Neuronal stem cell (in vitro differentiated cells): ENCODE results near the gene TNP2.
A peak's percentile ranks its signal among the peaks of the same experiment; 100 is the strongest.

Source experiments
- DNase-seq: peaks from one replicate; pipeline ENCODE4 v3.0.0-alpha.2; 2013; ENCODE audit warnings: low spot score
- H2AFZ ChIP-seq: one replicate; pipeline ENCODE4 v1.6.1; 2013; ENCODE audit warnings: mild to moderate bottlenecking, low read length, inconsistent platforms
- H2AK5ac ChIP-seq: 2 replicates; pipeline ENCODE4 v1.6.1; 2013; ENCODE audit warnings: low read depth, mild to moderate bottlenecking, inconsistent platforms, low read length, moderate library complexity, mixed read lengths
- H2BK120ac ChIP-seq: 2 replicates; pipeline ENCODE4 v1.6.1; 2013; ENCODE audit warnings: low read depth, mild to moderate bottlenecking, inconsistent platforms, low read length, moderate library complexity, mixed read lengths
- H2BK12ac ChIP-seq: one replicate; pipeline ENCODE4 v1.6.1; 2013; ENCODE audit warnings: low read length, inconsistent platforms
- H2BK15ac ChIP-seq: 2 replicates; pipeline ENCODE4 v1.6.1; 2013; ENCODE audit warnings: mild to moderate bottlenecking, low read length, inconsistent platforms, mixed read lengths
- H2BK5ac ChIP-seq: one replicate; pipeline ENCODE4 v1.6.1; 2013; ENCODE audit warnings: inconsistent platforms, mild to moderate bottlenecking, low read length, moderate library complexity
- H3K14ac ChIP-seq: one replicate; pipeline ENCODE4 v1.6.1; 2013; ENCODE audit warnings: low read length, inconsistent platforms
- H3K18ac ChIP-seq: 2 replicates; pipeline ENCODE4 v1.6.1; 2013; ENCODE audit warnings: low read length, inconsistent platforms
- H3K23ac ChIP-seq: 2 replicates; pipeline ENCODE4 v1.6.1; 2013; ENCODE audit warnings: low read depth, mild to moderate bottlenecking, mixed read lengths, low read length, inconsistent platforms; ENCODE audit not compliant: poor library complexity
- H3K27ac ChIP-seq: replicated peaks from 3 replicates; pipeline ENCODE4 v1.5.1; 2013; ENCODE audit warnings: low read length, inconsistent platforms
- H3K27me3 ChIP-seq, 3 experiments: 2 replicates each; pipeline ENCODE4 v1.6.1; 2013; ENCODE audit warnings: low read length in 3 of 3, mild to moderate bottlenecking in 2 of 3, inconsistent platforms in 1 of 3, low read depth in 1 of 3, mixed read lengths in 1 of 3, moderate library complexity in 1 of 3; ENCODE audit not compliant: control insufficient read depth in 3 of 3, insufficient read depth in 3 of 3
- H3K36me3 ChIP-seq, 2 donors: replicated peaks in 1 of 2; 2 replicates each; pipeline ENCODE4 v1.6.1; 2013; ENCODE audit warnings: low read length in 2 of 2; ENCODE audit not compliant: control insufficient read depth in 2 of 2, insufficient read depth in 2 of 2
- H3K4ac ChIP-seq: 2 replicates; pipeline ENCODE4 v1.6.1; 2013; ENCODE audit warnings: inconsistent platforms, mild to moderate bottlenecking, low read length, moderate library complexity
- H3K4me1 ChIP-seq, 2 donors: 1 replicate in 1 of 2; 2 replicates in 1 of 2; pipeline ENCODE4 v1.6.1; 2013; ENCODE audit warnings: low read length in 2 of 2, low read depth in 1 of 2; ENCODE audit not compliant: control insufficient read depth in 2 of 2, insufficient read depth in 1 of 2
- H3K4me2 ChIP-seq: one replicate; pipeline ENCODE4 v1.6.1; 2013; ENCODE audit warnings: mild to moderate bottlenecking, low read length, inconsistent platforms; ENCODE audit not compliant: insufficient read depth, poor library complexity, severe bottlenecking
- H3K4me3 ChIP-seq, 2 donors: 2 replicates each; pipeline ENCODE4 v1.5.1; 2013; ENCODE audit warnings: low read length in 2 of 2, mild to moderate bottlenecking in 2 of 2, inconsistent platforms in 1 of 2, moderate library complexity in 1 of 2
- H3K79me1 ChIP-seq: one replicate; pipeline ENCODE4 v1.6.1; 2013; ENCODE audit warnings: low read depth, mild to moderate bottlenecking, inconsistent platforms, low read length, moderate library complexity
- H3K9ac ChIP-seq: one replicate; pipeline ENCODE4 v1.6.1; 2013; ENCODE audit warnings: mild to moderate bottlenecking, low read depth, low read length, inconsistent platforms; ENCODE audit not compliant: poor library complexity
- H3K9me3 ChIP-seq, 2 donors: replicated peaks in 1 of 2; 2 replicates each; pipeline versions ENCODE3 to v1.6.1; 2013; ENCODE audit warnings: low read length in 2 of 2, mild to moderate bottlenecking in 2 of 2, inconsistent platforms in 1 of 2, low read depth in 1 of 2, mixed read lengths in 1 of 2, moderate library complexity in 1 of 2; ENCODE audit not compliant: control insufficient read depth in 2 of 2, insufficient read depth in 1 of 2
- H4K8ac ChIP-seq: one replicate; pipeline ENCODE4 v1.6.1; 2013; ENCODE audit warnings: low read depth, mild to moderate bottlenecking, inconsistent platforms, low read length, moderate library complexity
- H4K91ac ChIP-seq: one replicate; pipeline ENCODE4 v1.6.1; 2013; ENCODE audit warnings: low read length, low read depth, mild to moderate bottlenecking, inconsistent platforms; ENCODE audit not compliant: poor library complexity
- WGBS, 2 donors: extraction: QIAGEN DNeasy Blood & Tissue Kit; methylation state at CpG; one replicate each; pipeline ENCODE4 v1.1.7; 2013; ENCODE audit warnings: missing lambda C conversion rate in 2 of 2, mixed read lengths in 1 of 2; ENCODE audit not compliant: insufficient read length in 2 of 2, insufficient replicate concordance in 1 of 2; ENCODE audit errors: extremely low coverage in 2 of 2; 5-methylcytosine and 5-hydroxymethylcytosine counted together

Gene TNP2

DNA sequence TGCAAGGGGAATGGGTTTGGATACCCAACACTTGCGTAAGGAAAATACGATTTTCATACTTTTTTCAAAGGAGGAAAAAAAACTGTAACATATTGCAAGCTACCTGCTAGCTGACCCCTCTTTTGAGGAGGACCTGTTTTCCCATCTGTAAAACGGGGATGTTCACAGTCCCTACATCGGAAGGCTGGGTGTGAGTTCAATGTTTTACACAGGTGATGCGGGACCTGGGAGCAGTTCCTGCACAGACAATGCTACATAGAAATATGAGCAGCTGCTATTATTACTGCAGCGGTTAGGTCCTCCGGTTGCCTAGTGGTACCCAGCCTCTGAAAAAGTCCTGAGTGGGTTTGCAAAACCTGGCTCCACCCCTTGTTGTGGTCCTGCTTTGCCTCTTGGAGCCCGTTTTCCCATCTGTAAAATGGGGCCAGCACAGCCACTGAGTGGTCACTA lies 16.6 kb downstream of the TNP2 start:
- no peak overlapping the region for H2BK15ac ChIP-seq
- H4K91ac ChIP-seq: no peak overlapping the region
- H3K23ac ChIP-seq: peak overlapping the region; percentile 29
- H2BK120ac ChIP-seq: no peak overlapping the region
- no peak overlapping the region for H2AK5ac ChIP-seq
- no peak overlapping the region for H3K14ac ChIP-seq
- no peaks in the 10 kb centered on the region for H3K9me3 ChIP-seq
- H3K4me3 ChIP-seq: no peak overlapping the region
- peaks cover 0 to 18% (median 0%) of the 10 kb centered on the region in 3 experiments for H3K27me3 ChIP-seq
- no CpG with 5 or more reads among the region's 8 CpGs for WGBS, 2 donors
- no peak overlapping the region for H3K4ac ChIP-seq
- H3K9ac ChIP-seq: no peak overlapping the region
- no peak overlapping the region for H2AFZ ChIP-seq
- no peak overlapping the region for H3K27ac ChIP-seq
- H3K4me1 ChIP-seq: peaks cover 7 to 8% of the 10 kb centered on the region in 2 donors
- H2BK5ac ChIP-seq: no peak overlapping the region
- H3K79me1 ChIP-seq: no peaks in the 10 kb centered on the region
- no peak overlapping the region for H2BK12ac ChIP-seq
- H3K36me3 ChIP-seq: peaks cover 0 to 18% of the 10 kb centered on the region in 2 donors
- DNase-seq: no peak
- no peak overlapping the region for H4K8ac ChIP-seq
- no peak overlapping the region for H3K18ac ChIP-seq
- no peak overlapping the region for H3K4me2 ChIP-seq

DNA sequence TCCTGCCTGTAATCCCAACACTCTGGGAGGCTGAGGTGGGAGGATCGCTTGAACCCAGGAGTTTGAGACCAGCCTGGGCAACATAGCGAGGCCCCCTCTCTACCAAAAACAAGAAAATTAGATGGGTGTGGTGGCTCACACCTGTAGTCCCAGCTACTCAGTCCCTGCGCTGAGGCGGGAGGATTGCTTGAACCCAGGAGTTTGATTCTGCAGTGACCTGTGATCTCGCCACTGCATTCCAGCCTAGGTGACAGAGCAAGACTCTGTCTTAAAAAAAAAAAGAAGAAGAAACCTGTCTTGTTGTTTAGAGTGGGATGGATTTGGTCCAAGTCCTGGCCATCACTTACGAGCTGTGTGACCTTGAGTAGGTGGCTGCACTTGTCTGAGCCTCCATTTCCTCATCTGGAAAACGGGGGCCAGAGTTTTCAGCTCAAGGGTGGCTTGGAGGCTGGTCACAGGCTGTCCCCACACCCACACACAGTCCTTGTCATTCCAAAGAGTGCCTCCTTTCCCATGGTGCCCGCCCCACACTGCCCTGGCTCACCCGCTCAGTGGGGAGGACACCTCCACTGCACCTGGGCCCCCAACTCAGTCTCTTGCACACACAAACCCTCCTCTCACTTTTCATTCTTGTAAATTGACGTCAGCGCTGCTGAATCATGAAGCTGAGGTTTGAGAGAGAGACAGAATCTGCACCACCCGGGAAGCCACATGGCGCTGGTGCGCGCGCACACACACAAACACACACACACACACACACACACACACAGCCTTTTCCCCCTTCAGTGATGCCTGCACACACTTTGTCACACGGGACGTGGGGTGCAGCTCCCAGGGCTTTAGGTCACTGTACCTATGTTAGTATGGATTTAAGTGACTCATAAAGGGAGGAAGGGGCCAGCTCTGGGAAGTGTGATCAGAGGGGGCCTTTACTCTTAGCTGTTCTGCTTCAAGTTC lies 17.3 kb downstream of the TNP2 start:
- no peak for DNase-seq
- H3K4me2 ChIP-seq: no peak overlapping the region
- peaks cover 0 to 18% of the 10 kb centered on the region in 2 donors for H3K36me3 ChIP-seq
- no CpG with 5 or more reads among the region's 18 CpGs for WGBS, 2 donors
- H3K4ac ChIP-seq: no peak overlapping the region
- no peak overlapping the region for H2BK5ac ChIP-seq
- no peak overlapping the region for H4K91ac ChIP-seq
- no peak overlapping the region for H2BK15ac ChIP-seq
- no peak overlapping the region for H3K14ac ChIP-seq
- H3K27ac ChIP-seq: no peak overlapping the region
- H3K9me3 ChIP-seq: no peaks in the 10 kb centered on the region
- no peak overlapping the region for H3K4me3 ChIP-seq
- peak overlapping the region; percentile 63 for H2AK5ac ChIP-seq
- H3K4me1 ChIP-seq: peaks cover 3 to 4% of the 10 kb centered on the region in 2 donors
- no peak overlapping the region for H3K9ac ChIP-seq
- H3K27me3 ChIP-seq: peaks cover 0 to 15% (median 0%) of the 10 kb centered on the region in 3 experiments
- H2BK12ac ChIP-seq: no peak overlapping the region
- no peak overlapping the region for H2BK120ac ChIP-seq
- no peaks in the 10 kb centered on the region for H3K79me1 ChIP-seq
- peak overlapping the region; percentile 40 for H3K18ac ChIP-seq
- H2AFZ ChIP-seq: no peak overlapping the region
- H3K23ac ChIP-seq: peak overlapping the region; percentile 29
- no peak overlapping the region for H4K8ac ChIP-seq

DNA sequence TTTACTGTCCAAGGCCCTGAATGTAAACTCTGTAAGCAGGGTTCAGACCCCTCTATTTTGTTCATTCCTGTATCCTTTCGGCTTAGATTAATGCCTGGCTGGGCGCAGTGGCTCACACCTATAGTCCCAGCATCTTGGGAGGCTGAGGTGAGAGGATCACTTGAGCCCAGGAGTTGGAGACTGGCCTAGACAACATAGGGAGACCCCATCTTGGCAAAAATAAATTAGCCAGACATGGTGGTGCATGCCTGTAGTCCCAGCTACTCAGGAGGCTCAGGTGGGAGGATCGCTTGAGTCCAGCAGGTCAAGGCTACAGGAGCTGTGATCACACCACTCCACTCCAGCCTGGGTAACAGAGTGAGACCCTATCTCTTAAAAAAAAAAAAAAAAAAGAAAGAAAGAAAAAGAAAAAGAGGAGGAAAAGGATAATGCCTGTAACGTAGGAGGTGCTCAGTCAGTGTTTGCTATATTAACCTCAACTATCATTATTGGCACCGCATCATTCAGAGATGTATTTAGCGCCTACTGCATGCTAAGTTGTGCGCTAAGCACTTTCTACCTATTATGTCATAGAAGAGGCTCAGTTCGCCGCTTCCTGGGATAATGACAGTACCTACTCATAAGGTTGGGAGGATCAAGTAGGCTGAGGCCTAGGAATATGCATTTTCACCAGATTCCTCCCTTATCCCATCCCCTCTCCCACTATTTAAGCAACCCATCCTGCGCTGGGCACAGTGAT lies 18.2 kb downstream of the TNP2 start:
- Histone ChIP-seq H2AK5ac (no peak overlapping the region), H3K18ac (no peak overlapping the region), H4K8ac (no peak overlapping the region), H3K14ac (no peak overlapping the region), H3K9ac (no peak overlapping the region), H3K79me1 (no peaks in the 10 kb centered on the region), H3K4me3 (no peak overlapping the region), H4K91ac (no peak overlapping the region), H3K27me3 (peaks cover 0 to 13% (median 0%) of the 10 kb centered on the region in 3 experiments), H3K4me2 (no peak overlapping the region), H2AFZ (no peak overlapping the region), H2BK5ac (no peak overlapping the region), H3K4ac (no peak overlapping the region), H3K9me3 (no peaks in the 10 kb centered on the region), H3K4me1 (peaks cover 3% of the 10 kb centered on the region in 2 donors), H2BK120ac (no peak overlapping the region), H2BK15ac (no peak overlapping the region), H3K27ac (no peak overlapping the region), H2BK12ac (no peak overlapping the region), H3K23ac (no peak overlapping the region), H3K36me3 (peaks cover 0 to 18% of the 10 kb centered on the region in 2 donors)
- DNase-seq: no peak
- WGBS, 2 donors: no CpG with 5 or more reads among the region's 10 CpGs
